ENCODE results near the gene HELZ2.

Gene HELZ2

GRCh38 chr20:63570281-63571086, 3.6 kb downstream of the HELZ2 start:
- ChIA-PET POLR2A (no interaction called here), CTCF (no interaction called here)
- TF ChIP-seq, protein P1, sequence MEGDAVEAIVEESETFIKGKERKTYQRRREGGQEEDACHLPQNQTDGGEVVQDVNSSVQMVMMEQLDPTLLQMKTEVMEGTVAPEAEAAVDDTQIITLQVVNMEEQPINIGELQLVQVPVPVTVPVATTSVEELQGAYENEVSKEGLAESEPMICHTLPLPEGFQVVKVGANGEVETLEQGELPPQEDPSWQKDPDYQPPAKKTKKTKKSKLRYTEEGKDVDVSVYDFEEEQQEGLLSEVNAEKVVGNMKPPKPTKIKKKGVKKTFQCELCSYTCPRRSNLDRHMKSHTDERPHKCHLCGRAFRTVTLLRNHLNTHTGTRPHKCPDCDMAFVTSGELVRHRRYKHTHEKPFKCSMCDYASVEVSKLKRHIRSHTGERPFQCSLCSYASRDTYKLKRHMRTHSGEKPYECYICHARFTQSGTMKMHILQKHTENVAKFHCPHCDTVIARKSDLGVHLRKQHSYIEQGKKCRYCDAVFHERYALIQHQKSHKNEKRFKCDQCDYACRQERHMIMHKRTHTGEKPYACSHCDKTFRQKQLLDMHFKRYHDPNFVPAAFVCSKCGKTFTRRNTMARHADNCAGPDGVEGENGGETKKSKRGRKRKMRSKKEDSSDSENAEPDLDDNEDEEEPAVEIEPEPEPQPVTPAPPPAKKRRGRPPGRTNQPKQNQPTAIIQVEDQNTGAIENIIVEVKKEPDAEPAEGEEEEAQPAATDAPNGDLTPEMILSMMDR (IDR thresholded peaks at IDR 0.05; ENCODE audit: insufficient read depth, low read length, missing control alignments), result no peak

DNA sequence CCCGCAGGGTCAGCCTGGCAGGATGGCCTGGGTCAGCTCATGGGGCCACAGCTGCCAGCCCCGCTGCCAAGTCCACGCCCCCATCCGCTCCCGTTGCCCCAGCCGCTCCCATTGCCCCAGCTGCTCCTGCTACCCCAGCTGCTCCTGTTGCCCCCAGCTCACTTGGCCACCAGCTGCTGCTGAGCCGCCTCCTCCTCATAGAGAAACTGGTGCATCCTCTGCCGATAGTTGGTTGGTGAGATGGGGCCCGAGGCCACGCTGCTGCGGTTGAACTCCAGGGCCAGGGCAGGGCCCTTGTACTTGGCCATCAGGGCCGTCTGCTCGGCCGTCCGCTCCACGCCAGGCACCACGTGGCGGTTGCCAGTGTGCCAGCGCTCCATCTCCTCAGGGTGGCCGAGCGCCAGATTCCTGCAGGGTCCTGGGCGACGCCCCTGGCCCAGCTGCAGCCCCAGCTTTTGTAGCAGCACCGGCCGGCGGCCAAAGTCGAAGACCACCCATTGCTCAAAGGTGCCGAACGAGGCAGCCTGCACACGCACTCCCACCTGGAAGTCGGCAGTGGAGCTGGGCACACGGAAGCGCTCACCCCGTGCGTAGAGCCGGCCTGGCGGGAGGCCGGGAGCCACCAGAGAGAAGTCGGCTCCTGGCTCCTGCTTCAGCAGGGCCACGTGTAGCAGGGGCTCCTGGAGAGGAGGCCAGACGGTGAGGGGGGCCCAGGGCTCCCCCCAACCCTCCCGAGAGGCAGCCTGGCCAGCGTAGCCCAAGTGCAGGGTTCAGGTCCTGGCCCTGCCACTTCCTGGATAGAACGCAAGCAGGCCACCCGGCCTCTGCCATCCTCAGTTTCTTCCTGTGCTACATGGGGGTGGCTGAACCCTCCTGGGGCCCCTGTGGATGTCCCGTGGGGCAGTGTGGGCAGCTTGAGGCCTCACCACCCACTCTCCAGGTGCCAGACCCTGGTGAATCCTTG, 4.8 kb downstream of the HELZ2 start:
- no peak for DNase-seq (ENCODE audit: low read depth, low spot score)
- no peak overlapping the region for H3K4me3 ChIP-seq (ENCODE audit: low read depth, low read length)
- TF ChIP-seq, protein P1 (IDR thresholded peaks at IDR 0.05; ENCODE audit: insufficient read depth, low read length, missing control alignments), result no peak
- ChIA-PET POLR2A (no interaction called here), CTCF (no interaction called here)

More at GRCh38 chr20:63570281-63571086, 3.6 kb downstream of the HELZ2 start:
- no peak overlapping the region for H3K4me3 ChIP-seq (ENCODE audit: low read depth, low read length)
- DNase-seq (ENCODE audit: low read depth, low spot score), result no peak

GRCh38 chr20:63568170-63568981, 5.7 kb downstream of the HELZ2 start:
- TF ChIP-seq, protein P1 (IDR thresholded peaks at IDR 0.05; ENCODE audit: insufficient read depth, low read length, missing control alignments), result no peak
- POLR2A ChIA-PET, result no interaction called here
- CTCF ChIA-PET, result interaction anchor here (1.4 kb wide), 1 partner anchor 31 kb away, joined by 3 read pairs; the partner anchor contains the start of gene PTK6
- H3K4me3 ChIP-seq (ENCODE audit: low read depth, low read length), result no peak overlapping the region
- no peak for DNase-seq (ENCODE audit: low read depth, low spot score)

DNA sequence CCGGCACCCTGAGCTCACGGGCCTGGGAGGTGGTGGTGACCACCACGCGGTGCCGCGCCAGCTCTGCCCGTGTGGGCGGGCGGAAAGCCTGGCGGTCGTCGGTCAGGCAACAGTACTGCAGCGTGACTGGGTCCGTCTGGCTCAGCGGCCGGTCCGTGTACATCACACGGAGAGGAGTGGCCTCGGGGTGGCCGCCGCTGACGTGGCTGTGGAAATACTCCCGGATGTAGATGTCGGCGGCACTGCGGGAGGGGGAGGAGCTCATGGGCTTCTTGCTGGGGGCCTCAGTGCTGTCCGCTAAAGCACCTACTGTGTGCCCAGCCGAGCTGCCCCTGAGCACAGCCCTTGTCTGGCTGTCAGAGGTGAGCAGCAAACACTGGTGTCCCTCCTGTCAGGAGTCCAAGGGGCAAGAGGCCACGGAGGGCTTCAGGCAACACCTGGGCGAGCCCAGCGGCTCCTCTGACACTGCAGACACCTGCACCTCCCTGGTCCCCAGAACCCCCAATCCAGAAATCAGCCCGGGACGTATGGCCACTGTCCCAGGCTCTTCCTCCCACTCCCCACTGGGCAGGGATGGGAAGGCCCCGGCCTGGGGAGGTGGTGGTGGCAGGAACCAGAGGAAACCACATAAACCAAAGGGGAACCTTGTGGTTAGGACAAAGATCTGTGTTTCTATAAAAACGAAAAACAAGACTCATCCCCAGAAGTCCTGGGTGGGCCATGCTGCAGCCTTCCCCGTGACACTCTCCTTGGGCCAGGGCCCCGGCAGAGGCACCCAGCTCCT, 6.5 kb downstream of the HELZ2 start:
- DNase-seq (ENCODE audit: low read depth, low spot score), result no peak
- ChIA-PET CTCF (interaction anchor here (0.6 to 1.4 kb wide), 2 partner anchors 19 to 30 kb away, joined by 3 read pairs; partner anchors contain the start of gene PTK6), POLR2A (no interaction called here)
- TF ChIP-seq, protein P1 (IDR thresholded peaks at IDR 0.05; ENCODE audit: insufficient read depth, low read length, missing control alignments), result no peak
- H3K4me3 ChIP-seq (ENCODE audit: low read depth, low read length), result no peak overlapping the region

DNA sequence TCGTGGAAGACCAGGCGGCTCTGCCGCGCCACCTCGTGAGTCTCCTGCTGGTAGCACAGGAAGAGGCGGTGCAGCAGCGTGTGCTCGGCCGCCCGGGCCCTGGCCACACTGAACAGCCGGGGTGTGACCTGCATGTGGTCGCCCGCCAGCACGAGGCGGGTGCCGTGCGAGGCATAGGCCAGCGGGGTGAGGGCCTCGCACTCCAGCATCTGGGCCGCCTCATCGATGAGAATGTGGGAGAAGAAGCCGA, 7.0 kb downstream of the HELZ2 start:
- no peak overlapping the region for H3K4me3 ChIP-seq (ENCODE audit: low read depth, low read length)
- TF ChIP-seq, protein P1 (IDR thresholded peaks at IDR 0.05; ENCODE audit: insufficient read depth, low read length, missing control alignments), result no peak
- ChIA-PET POLR2A (no interaction called here), CTCF (interaction anchor here (1.4 kb wide), 1 partner anchor 29 kb away, joined by 3 read pairs; the partner anchor contains the start of gene PTK6)
- DNase-seq (ENCODE audit: low read depth, low spot score), result no peak
